Measurements from ENCODE around the gene ABLIM3. TPM values are rescaled to one million over a fixed set of nuclear protein-coding genes. Genes with fewer than 3 reads are reported as not detected.

Gene ABLIM3
- total and polyA plus RNA-seq, 2 of the 8 experiments (the other 6 are each of a cell fraction or from before 2014, with no cell fraction given), result 0.36 to 0.56 TPM

- TF ChIP-seq BRCA1 (IDR thresholded peaks at IDR 0.05; ENCODE audit: low read depth, low read length), result no peak
- no peak for TF ChIP-seq RBBP5 (IDR thresholded peaks at IDR 0.05; ENCODE audit: borderline replicate concordance, low read depth, low read length)
- no peak for TF ChIP-seq EGR1 (IDR thresholded peaks at IDR 0.05; ENCODE audit: borderline replicate concordance, low read depth, low read length)
These were observed 74.3 kb downstream of the ABLIM3 start (continued) for GRCh38 chr5:149215478-149216090.
